Calu3 (cell line): ENCODE data around the gene LRRC8E. TPM values are rescaled to one million over a fixed set of nuclear protein-coding genes. Genes with fewer than 3 reads are reported as not detected.
A peak's percentile ranks its signal among the peaks of the same experiment; 100 is the strongest.

Source experiments
- BruUV-seq: library from RNA; stranded (reverse); fragments of 400-500 nt; replicated peaks from 2 replicates; lab custom pipeline; 2021; lab: Mats Ljungman, UMichigan
- CTCF ChIA-PET: fragments of 300-600 bp; sonication (Branson Sonifier 250); formaldehyde crosslinking; loops from one replicate; lab custom pipeline; 2022; ENCODE audit warnings: antibody characterized with exemption; lab: Charles Lee
- DNase-seq: peaks from one replicate; pipeline ENCODE4 v3.0.0; 2022
- H3K27ac Mint-ChIP-seq: one replicate; pipeline ENCODE4 v1.8.0; 2022; ENCODE audit warnings: mixed read lengths; ENCODE audit not compliant: unreplicated experiment
- H3K27me3 Mint-ChIP-seq: one replicate; pipeline ENCODE4 v1.8.0; 2022; ENCODE audit warnings: mixed read lengths; ENCODE audit not compliant: unreplicated experiment
- H3K36me3 Mint-ChIP-seq: one replicate; pipeline ENCODE4 v1.8.0; 2022; ENCODE audit warnings: mild to moderate bottlenecking, moderate library complexity, mixed read lengths; ENCODE audit not compliant: insufficient read depth, unreplicated experiment
- H3K4me1 Mint-ChIP-seq: one replicate; pipeline ENCODE4 v1.8.0; 2022; ENCODE audit warnings: mild to moderate bottlenecking, low read depth, mixed read lengths; ENCODE audit not compliant: unreplicated experiment
- H3K4me3 Mint-ChIP-seq: one replicate; pipeline ENCODE4 v1.8.0; 2022; ENCODE audit warnings: mild to moderate bottlenecking, low read depth, moderate library complexity, mixed read lengths; ENCODE audit not compliant: unreplicated experiment
- H3K9me3 Mint-ChIP-seq: one replicate; pipeline ENCODE4 v1.8.0; 2022; ENCODE audit warnings: low read depth, mixed read lengths; ENCODE audit not compliant: unreplicated experiment
- intact Hi-C: fragments of 100-400 bp; cut with micrococcal nuclease; formaldehyde crosslinking; loops from one replicate; pipeline ENCODE4 v1.10.0; 2022; ENCODE audit not compliant: unreplicated experiment
- total RNA-seq: library from RNA; stranded (reverse); gene quantifications from 2 replicates; pipeline ENCODE4 v1.2.3, GENCODE V29; 2022
- TF ChIP-seq, protein P1 (sequence below): fragments of 200-600 bp; IDR thresholded peaks from one replicate; pipeline ENCODE4 v1.8.0; 2022; ENCODE audit warnings: antibody characterized with exemption; ENCODE audit not compliant: unreplicated experiment

The LRRC8E gene
- total RNA-seq, 1 experiment from 2014 or later = 8.0 TPM

GRCh38 chr19:7921967-7922835 is 33.9 kb downstream of the LRRC8E start:
- TF ChIP-seq, protein P1, sequence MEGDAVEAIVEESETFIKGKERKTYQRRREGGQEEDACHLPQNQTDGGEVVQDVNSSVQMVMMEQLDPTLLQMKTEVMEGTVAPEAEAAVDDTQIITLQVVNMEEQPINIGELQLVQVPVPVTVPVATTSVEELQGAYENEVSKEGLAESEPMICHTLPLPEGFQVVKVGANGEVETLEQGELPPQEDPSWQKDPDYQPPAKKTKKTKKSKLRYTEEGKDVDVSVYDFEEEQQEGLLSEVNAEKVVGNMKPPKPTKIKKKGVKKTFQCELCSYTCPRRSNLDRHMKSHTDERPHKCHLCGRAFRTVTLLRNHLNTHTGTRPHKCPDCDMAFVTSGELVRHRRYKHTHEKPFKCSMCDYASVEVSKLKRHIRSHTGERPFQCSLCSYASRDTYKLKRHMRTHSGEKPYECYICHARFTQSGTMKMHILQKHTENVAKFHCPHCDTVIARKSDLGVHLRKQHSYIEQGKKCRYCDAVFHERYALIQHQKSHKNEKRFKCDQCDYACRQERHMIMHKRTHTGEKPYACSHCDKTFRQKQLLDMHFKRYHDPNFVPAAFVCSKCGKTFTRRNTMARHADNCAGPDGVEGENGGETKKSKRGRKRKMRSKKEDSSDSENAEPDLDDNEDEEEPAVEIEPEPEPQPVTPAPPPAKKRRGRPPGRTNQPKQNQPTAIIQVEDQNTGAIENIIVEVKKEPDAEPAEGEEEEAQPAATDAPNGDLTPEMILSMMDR = no peak
- CTCF ChIA-PET = no interaction called here
- H3K36me3 Mint-ChIP-seq = peaks cover 42% of the 10 kb centered on the region
- H3K4me1 Mint-ChIP-seq = peaks cover 8% of the 10 kb centered on the region
- H3K4me3 Mint-ChIP-seq = no peak overlapping the region
- H3K9me3 Mint-ChIP-seq = no peaks in the 10 kb centered on the region
- H3K27ac Mint-ChIP-seq = no peak overlapping the region
- H3K27me3 Mint-ChIP-seq = no peaks in the 10 kb centered on the region
- no peak for DNase-seq
- intact Hi-C loops = no loop called here
- BruUV-seq = no TSS peak

- peaks cover 8% of the 10 kb centered on the region for H3K4me1 Mint-ChIP-seq
- peak overlapping the region; percentile 5 for H3K4me3 Mint-ChIP-seq
- TF ChIP-seq, protein P1 = no peak
- no peaks in the 10 kb centered on the region for H3K27me3 Mint-ChIP-seq
- CTCF ChIA-PET = no interaction called here
- BruUV-seq = no TSS peak
- intact Hi-C loops = no loop called here
- H3K27ac Mint-ChIP-seq = no peak overlapping the region
- no peak for DNase-seq
- H3K9me3 Mint-ChIP-seq = no peaks in the 10 kb centered on the region
- peaks cover 46% of the 10 kb centered on the region for H3K36me3 Mint-ChIP-seq
Observed at GRCh38 chr19:7922836-7923195, 34.5 kb downstream of the LRRC8E start.

DNA sequence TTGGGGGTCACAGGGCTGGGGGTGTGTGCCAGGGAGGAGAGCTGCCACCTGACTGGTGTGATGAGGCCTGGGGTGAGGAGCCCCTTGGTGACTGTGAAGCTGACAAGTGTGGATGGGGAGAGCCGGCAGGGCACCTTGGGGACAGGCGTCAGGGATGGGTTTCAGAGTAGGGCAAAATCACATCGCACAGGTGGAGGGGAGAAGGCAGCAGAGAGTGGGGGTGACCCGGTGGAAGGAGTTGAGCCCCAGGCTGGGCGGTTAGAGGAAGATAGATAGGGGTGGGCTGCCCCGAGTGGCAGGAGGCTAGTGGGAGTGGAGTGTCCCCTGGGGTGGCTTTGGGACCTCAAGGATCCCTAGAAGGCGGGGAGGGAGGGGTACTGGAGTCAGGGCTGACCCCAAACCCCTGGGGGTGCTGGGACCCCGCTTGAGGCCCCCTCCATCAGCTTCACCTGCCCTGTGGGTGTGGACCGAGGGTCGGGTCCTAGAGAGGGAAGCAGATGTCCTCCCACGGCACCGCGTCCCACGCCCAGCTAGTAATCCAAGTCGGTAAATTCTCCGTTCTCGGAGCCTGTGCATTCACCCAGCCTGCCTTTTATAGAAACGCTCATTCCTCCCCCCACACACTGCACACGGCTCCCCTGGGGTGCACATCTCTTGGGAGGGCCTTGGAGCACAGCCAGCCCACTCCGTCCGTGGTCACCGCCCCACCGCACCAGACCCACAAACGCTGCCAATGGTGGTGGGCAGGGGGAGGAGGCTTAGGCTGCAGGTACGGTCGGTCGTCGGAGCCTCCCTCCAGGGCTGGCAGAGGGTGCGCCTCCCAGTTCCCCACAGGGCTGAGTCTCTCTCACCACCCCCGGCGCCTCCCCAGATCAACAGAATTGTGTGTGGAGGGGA is 35.2 kb downstream of the LRRC8E start:
- intact Hi-C loops = no loop called here
- CTCF ChIA-PET = interaction anchor here (0.7 kb wide), 1 partner anchor 591 kb away, joined by 4 read pairs; no protein-coding TSS in a partner anchor
- Mint-ChIP-seq H3K36me3 (peaks cover 47% of the 10 kb centered on the region), H3K27me3 (no peaks in the 10 kb centered on the region), H3K4me1 (peaks cover 9% of the 10 kb centered on the region), H3K9me3 (no peaks in the 10 kb centered on the region), H3K4me3 (peak overlapping the region; percentile 5), H3K27ac (no peak overlapping the region)
- no peak for DNase-seq
- BruUV-seq = no TSS peak
- TF ChIP-seq, protein P1 = no peak

DNA sequence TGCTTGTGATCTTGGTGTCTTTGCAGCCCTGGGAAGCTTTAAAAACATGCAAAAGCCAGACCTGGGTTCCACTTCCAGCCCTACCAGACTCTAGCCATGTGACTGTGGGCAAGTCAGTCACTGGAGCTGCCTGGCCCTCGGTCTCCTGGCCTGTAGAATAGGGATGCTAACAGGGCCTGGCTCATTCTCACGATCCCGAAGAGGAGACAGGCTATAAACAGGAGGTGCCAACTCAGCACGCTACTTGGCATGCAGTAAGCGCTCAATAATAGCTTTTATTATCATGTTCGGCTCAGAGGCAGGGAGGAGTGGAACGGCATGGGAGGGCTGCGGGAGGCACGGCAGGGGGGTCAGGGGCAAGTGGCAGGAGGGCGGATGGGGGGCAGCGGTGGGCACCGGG is 35.9 kb downstream of the LRRC8E start:
- BruUV-seq = no TSS peak
- intact Hi-C loops = no loop called here

More for the DNA sequence above, 35.9 kb downstream of the LRRC8E start:
- Mint-ChIP-seq H3K36me3 (peaks cover 51% of the 10 kb centered on the region), H3K4me3 (no peak overlapping the region), H3K4me1 (peaks cover 16% of the 10 kb centered on the region), H3K9me3 (no peaks in the 10 kb centered on the region), H3K27ac (no peak overlapping the region), H3K27me3 (no peaks in the 10 kb centered on the region)
- CTCF ChIA-PET = interaction anchor here (0.7 kb wide), 1 partner anchor 591 kb away, joined by 4 read pairs; no protein-coding TSS in a partner anchor
- TF ChIP-seq, protein P1 = no peak
- no peak for DNase-seq
